SH-SY5Y (cell line): ENCODE data around the gene BMPR1B.

Source experiments
- GATA2 ChIP-seq: IDR thresholded peaks from 2 replicates; pipeline ENCODE4 v1.6.1; 2011; ENCODE audit warnings: mild to moderate bottlenecking, low read depth, low read length
- GATA3 ChIP-seq: IDR thresholded peaks from 2 replicates; pipeline ENCODE4 v1.6.1; 2011; ENCODE audit warnings: low read depth, mild to moderate bottlenecking, low read length, moderate library complexity

The BMPR1B gene

GRCh38 chr4:94757192-94758140 lies at the start of gene BMPR1B:
TSS of gene BMPR1B (plus strand) at chr4:94757955. CDS start at chr4:95104425, 346,470 bp downstream.
- TF ChIP-seq GATA2 (no peak), GATA3 (no peak)

DNA sequence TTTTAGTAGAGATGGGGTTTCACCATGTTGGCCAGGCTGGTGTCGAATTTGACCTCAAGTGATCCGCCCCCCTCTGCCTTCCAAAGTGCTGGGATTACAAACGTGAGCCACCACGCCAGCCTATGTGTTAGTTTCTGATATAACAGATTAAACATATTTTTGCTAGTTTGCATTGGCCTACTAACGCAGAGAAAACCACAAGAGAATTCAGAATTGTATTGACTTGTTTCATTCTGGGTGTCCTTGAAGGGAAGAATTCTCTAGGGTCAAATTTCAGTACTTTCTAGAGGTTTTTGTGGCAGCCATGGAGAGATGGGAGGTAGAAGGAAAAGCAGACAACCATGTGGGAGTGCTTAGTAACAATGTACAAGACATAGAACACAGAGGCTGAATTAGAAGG lies 46.1 kb upstream of the BMPR1B start:
- TF ChIP-seq GATA3 = no peak
- no peak for TF ChIP-seq GATA2

DNA sequence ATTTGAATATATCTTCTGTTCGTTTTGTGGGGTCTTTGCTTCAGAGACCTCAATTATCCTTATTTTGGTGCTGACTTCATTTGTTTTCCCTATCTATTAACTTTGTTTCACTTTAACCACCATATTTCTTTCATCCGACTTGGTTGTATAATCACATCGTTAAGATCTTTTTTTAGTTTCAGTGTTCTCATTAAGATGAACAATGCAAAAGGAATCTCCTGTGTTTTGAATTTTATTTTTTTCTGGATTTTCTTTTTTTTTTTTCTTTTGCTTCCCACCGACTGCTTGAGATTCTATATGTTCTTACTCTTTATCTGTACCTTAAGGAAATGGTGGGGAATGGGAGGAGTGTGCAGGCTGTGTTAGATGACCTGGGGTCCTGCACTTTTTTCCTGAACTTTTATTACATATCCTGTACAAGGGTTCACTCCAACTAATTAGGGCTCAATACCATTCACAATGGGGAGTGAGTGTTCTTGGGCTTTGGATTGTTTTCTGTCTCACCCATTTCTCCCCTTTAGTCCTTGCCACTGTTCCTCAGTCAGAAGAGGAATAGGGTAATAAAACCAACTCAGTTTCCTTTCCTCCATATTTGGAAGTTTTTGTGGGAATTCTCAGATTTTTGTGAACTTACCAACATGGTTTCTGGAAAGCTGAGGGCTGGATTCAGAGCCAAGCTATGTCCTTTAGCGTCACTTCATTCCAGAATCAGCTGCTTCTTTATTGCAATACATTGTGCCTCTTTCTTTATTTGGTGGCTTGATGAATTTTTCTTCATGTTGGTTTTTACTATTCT lies 43.2 kb upstream of the BMPR1B start:
- TF ChIP-seq GATA3 (no peak), GATA2 (no peak)

DNA sequence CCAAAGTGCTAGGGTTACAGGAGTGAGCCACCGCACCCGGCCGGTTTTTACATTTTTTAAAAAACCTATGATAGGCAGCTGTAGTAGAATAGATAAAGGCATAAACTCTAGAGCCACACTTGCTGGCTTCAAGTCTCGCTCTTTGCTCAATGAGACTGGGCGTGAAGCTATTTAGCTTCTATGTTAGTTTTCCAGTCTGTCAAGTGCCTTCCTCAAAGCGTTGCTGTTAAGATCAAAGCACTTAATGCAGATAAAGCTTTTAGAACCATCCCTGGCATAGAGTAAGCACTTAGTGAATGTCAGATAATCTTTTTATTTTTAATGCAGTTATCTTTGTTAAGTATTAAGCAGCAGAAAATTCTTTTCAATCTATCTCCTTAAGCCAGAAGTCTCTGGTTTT lies 42.0 kb upstream of the BMPR1B start:
- TF ChIP-seq GATA3 (no peak), GATA2 (no peak)

- TF ChIP-seq GATA3 (no peak), GATA2 (no peak)
Measured at GRCh38 chr4:94721310-94721709, 36.4 kb upstream of the BMPR1B start.

GRCh38 chr4:94722270-94722669 lies 35.5 kb upstream of the BMPR1B start:
- TF ChIP-seq GATA2 (no peak), GATA3 (no peak)

DNA sequence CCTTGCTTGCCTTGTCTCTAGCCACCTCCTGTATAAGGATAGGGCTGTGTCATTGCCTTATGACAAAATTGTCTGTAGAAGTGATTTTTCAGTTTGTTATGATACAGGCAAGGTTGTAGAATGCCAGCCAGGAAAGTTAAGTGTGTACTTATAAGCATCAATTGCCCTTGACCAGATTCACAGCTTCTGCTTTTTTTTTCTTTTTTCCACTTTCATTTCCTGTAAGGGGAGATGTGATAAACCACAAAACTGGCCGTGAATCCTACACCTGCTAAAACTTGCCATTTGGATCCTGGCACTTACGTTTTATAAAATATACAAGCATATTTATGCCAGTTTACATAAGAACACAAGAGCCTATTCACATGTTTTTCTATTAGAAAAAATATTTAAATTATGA lies 35.0 kb upstream of the BMPR1B start:
- TF ChIP-seq GATA2 = no peak
- no peak for TF ChIP-seq GATA3

GRCh38 chr4:94724016-94724790 lies 33.6 kb upstream of the BMPR1B start:
- TF ChIP-seq GATA3 (no peak), GATA2 (no peak)

DNA sequence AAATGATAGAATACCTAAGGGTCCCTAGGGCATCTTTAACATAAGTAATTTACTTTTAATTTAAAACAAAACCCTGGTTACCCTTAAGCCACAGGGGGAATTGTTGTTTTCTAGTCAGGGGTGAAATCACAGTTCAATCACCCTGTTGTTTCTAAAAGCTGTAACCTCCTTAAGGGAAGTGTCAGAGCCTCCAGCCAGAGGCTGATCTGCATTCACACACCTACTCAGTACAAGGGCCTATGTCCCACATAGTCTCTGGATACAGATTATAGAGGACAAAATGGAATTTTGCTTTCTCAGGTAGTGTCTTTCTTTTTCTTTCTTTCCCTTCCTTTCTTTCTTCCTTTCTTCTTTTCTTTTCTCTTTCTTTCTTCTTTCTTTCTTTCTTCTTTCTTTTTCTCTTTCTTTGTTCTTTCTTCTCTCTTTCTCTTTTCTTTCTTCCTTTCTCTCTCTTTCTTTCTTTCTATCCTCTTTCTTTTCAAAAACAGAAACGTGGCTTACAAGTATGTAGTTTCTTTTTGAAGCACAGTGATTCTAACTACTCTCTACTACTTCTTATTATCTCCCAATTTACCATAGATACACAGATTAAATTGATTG lies 31.1 kb upstream of the BMPR1B start:
- TF ChIP-seq GATA2 = no peak
- no peak for TF ChIP-seq GATA3

DNA sequence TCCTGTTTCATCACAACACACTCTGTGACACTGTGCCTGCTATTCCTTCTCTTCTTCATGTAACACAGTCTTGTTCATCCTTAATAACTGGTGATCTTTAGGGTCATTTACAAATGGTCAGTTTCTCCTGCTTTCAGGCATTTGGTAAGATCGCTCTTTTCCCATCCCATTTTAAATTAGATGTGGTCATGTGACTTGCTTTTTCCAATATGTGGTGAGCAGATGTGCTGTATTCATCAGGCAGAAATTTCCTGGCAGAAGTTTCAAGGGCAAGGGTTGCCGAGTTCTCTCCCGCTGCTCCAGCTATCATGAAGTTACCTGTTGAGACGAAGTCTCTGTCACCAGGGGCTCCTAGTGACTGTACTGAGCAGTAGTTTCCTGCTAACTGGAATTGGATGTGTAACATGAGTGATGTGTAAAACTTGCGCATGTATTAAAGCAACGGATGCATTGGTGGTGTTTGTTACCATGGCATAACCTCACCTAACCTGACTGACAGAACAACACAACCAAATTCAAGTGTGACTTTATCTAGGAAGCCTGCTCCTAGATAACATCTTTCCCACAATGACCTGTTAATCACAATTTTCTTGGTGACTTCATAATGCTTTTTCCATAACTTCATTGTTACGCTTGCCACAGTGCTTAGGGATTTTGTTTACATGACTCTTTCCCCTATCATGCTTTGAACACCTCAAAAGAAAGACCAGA lies 29.5 kb upstream of the BMPR1B start:
- TF ChIP-seq GATA3 (no peak), GATA2 (no peak)

- TF ChIP-seq GATA2 (no peak), GATA3 (no peak)
Measured at GRCh38 chr4:94732358-94732698, 25.4 kb upstream of the BMPR1B start.

GRCh38 chr4:94739741-94740140 lies 18.0 kb upstream of the BMPR1B start:
- no peak for TF ChIP-seq GATA2
- no peak for TF ChIP-seq GATA3

GRCh38 chr4:94741304-94741703 lies 16.5 kb upstream of the BMPR1B start:
- TF ChIP-seq GATA2 = no peak
- TF ChIP-seq GATA3 = no peak
